Measurements from ENCODE around the gene CHMP2A. TPM values are rescaled to one million over a fixed set of nuclear protein-coding genes. Genes with fewer than 3 reads are reported as not detected.

Gene CHMP2A
- total RNA-seq, 4 donors from 2014 or later = 104 to 129 (median 118) TPM

DNA sequence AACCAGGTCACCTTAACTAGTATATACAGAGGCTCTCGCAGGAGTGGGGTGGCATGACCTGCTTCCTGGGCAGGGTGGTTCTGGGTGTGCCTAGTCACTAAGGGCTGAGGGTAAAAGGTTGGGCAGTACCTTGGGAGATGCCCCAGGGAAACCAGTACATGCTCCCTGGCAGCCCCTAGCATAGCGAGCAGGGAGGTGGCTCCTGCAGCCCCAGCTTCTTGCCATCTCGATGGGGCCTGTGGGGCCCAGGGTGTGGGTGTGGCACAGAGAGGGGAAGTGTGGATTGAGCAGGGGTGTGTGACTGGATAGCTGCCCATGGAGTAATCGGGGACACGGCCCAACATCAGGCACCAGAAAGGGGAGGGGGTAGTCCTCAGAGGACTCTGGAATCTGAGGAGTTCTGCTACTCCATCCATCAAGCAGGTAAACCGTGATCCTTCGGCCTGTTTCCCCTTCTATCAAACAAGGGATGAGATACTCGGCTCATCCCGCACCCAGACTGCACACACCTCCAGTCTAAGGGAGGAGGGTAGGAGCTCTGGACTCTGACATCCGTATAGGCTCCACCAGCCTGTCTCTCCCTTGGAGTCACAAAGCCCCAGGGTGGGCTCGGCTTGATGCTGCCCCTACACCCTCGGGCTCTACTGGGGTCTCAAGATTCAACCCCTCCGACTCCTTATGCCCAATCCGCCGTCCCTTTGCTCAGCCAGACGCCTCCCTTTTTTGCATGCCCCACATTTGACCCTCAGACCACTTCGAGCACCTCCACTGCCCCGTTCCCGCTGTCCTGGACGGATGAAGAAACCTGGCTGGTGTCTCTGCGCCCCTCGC is 36.4 kb downstream of the CHMP2A start:
- intact Hi-C loops (cut with DNase I; ENCODE audit: low total_unique reads) = no loop called here
- WGBS, 2 donors = 4 to 5% methylated on average over 21 to 22 of the region's 22 CpGs
- peak overlapping the region; percentile 78 for H3K4me3 ChIP-seq (ENCODE audit: low read depth, poor library complexity, severe bottlenecking)
- TF ChIP-seq POLR2A (IDR thresholded peaks at IDR 0.05) = no peak
- TF ChIP-seq, protein P1, sequence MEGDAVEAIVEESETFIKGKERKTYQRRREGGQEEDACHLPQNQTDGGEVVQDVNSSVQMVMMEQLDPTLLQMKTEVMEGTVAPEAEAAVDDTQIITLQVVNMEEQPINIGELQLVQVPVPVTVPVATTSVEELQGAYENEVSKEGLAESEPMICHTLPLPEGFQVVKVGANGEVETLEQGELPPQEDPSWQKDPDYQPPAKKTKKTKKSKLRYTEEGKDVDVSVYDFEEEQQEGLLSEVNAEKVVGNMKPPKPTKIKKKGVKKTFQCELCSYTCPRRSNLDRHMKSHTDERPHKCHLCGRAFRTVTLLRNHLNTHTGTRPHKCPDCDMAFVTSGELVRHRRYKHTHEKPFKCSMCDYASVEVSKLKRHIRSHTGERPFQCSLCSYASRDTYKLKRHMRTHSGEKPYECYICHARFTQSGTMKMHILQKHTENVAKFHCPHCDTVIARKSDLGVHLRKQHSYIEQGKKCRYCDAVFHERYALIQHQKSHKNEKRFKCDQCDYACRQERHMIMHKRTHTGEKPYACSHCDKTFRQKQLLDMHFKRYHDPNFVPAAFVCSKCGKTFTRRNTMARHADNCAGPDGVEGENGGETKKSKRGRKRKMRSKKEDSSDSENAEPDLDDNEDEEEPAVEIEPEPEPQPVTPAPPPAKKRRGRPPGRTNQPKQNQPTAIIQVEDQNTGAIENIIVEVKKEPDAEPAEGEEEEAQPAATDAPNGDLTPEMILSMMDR (IDR thresholded peaks at IDR 0.05) = no peak
- DNase-seq (ENCODE audit: low spot score in 2 of 2) = peak in 1 of 2 donors; percentile 15

DNA sequence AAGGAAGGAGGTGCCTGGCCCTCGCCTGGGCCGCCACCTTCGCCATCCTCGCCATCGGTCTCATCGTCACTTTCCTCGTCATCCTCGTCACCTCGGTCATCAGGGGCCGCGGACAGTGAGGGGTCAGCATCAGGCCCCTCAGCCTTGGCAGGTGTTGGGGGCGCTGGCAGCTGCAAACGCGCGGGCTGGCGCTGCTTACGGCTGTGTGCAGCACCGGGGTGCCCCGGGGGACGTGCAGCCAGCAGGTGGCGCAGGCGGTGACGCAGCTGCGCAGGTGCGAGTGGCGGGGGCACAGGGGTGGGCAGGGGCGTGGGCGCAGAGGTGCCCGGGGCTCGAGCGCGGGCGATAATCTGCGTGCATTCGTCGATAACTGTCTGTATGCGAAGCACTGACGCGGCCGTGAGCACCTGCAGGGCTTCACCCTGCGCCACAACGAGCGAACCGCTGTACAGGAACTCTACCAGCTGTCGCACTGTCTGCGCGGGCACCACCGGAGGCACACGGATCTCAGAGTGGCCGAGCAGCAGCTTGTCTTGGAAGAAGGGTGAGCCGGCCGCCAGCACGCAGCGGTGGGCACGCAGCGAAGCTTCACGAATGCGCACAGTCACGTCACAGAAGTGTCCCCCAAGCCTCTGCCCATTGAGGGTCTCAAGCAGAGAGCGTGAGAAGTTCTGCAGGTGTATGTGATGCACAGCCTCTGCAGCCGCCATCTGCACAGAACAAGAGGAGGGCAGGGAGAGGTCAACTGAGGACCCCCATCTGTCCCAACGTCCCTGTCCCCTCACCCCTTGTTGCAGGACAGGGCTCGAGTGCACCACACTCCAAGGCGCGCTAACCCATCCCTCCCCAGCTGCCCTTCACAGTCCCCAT is 37.7 kb downstream of the CHMP2A start:
- no peak overlapping the region for H3K4me3 ChIP-seq (ENCODE audit: low read depth, poor library complexity, severe bottlenecking)
- intact Hi-C loops (cut with DNase I; ENCODE audit: low total_unique reads) = no loop called here
- TF ChIP-seq POLR2A (IDR thresholded peaks at IDR 0.05) = no peak
- TF ChIP-seq, protein P1 (IDR thresholded peaks at IDR 0.05) = no peak
- 90 to 92% methylated on average over 62 to 65 of the region's 65 CpGs for WGBS, 2 donors
- DNase-seq (ENCODE audit: low spot score in 2 of 2) = no peak

DNA sequence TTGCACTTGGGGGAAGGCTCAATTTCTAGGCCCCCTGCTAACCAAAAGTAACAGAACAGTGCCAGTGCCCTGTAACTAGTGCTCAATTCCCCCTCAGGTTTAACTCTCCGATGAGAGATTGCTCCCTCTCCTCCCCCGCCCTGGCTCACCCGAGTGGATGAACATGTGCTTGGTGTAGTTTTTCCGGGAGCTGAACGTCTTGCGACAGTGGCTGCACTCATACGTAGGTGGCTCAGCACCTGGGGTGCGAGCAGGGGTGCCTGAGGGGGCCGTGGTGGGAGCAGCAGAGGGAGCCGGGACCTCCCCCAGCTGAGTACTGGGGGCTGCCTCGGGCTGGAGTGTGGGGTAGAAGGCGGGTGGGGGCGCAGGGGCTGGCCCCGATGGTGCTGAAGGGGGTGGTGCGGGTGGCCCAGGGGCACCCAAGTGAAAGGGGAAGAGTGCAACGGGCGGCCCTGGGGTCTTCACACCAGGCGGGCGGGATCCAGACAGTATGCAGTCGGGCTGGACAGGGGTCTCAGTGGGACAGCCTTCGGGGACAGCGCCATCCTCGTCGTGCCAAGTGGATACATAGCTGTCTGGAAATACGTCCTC is 38.6 kb downstream of the CHMP2A start:
- TF ChIP-seq, protein P1 (IDR thresholded peaks at IDR 0.05) = no peak
- TF ChIP-seq POLR2A (IDR thresholded peaks at IDR 0.05) = no peak
- WGBS, 2 donors = 85 to 89% methylated on average over 25 of the region's 25 CpGs
- intact Hi-C loops (cut with DNase I; ENCODE audit: low total_unique reads) = no loop called here
- no peak for DNase-seq (ENCODE audit: low spot score in 2 of 2)
- no peak overlapping the region for H3K4me3 ChIP-seq (ENCODE audit: low read depth, poor library complexity, severe bottlenecking)

DNA sequence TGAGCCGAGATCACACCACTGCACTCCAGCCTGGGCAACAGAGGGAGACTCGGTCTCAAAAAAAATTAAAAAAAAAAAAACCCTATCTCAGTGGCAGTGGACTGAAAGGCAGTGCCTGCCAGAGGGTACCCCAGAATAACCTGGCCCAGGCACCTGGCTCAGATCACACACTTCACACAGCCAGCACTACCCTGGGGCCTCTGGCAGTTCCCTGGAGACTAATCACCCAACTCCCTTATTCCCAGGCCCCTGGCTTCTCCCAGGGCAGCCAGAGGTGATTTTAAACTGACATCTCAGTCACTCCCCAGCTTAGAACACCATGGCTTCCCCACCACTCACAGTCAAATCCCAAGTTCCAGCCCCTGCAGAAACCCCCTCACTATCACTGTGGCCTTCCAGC is 39.6 kb downstream of the CHMP2A start:
- 92 to 100% methylated on average over 2 of the region's 2 CpGs for WGBS, 2 donors
- H3K4me3 ChIP-seq (ENCODE audit: low read depth, poor library complexity, severe bottlenecking) = no peak overlapping the region
- TF ChIP-seq, protein P1 (IDR thresholded peaks at IDR 0.05) = no peak
- TF ChIP-seq POLR2A (IDR thresholded peaks at IDR 0.05) = no peak
- intact Hi-C loops (cut with DNase I; ENCODE audit: low total_unique reads) = no loop called here
- DNase-seq (ENCODE audit: low spot score in 2 of 2) = no peak

DNA sequence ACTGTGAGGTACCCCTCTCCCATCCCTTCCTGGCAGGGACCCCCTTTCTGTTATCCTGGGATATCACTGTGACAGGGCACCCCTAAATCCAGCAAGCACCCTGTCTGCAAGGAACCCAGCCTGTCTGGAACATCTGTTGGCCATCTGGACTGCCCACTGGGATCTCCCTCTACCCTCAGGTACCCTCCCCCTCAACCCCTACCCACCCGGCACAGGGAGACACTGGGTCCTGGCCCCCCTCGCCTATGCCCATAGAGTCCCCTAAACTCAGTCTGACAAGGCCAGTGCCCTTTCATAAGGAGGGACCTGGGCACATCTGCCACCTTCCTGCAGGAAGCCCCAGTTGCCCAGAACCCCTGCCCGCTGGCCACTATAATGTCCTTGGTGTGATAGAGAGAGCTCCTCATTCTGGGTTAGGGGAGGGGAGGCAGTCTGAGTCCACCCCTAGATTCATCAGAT is 40.3 kb downstream of the CHMP2A start:
- no peak overlapping the region for H3K4me3 ChIP-seq (ENCODE audit: low read depth, poor library complexity, severe bottlenecking)
- WGBS, 2 donors = 61 to 64% methylated on average over 3 of the region's 3 CpGs
- intact Hi-C loops (cut with DNase I; ENCODE audit: low total_unique reads) = no loop called here
- DNase-seq (ENCODE audit: low spot score in 2 of 2) = no peak
- TF ChIP-seq POLR2A (IDR thresholded peaks at IDR 0.05) = no peak
- TF ChIP-seq, protein P1 (IDR thresholded peaks at IDR 0.05) = no peak

All from lower leg skin (tissue), 4 donors.